G401 (cell line): Measurements from ENCODE around the gene OGG1. TPM values are rescaled to one million over a fixed set of nuclear protein-coding genes. Genes with fewer than 3 reads are reported as not detected.
"Not testable (repeated sequence)": the region's sequence is repeated elsewhere in the genome, so short reads cannot be mapped to it uniquely, and the experiment has no call there.

Source experiments
- DNase-seq: peaks from one replicate; pipeline ENCODE4 v3.0.0-alpha.2; 2015; ENCODE audit warnings: low spot score
- in situ Hi-C: cut with HindIII; loops from 2 replicates; pipeline ENCODE4 v1.10.0; 2016; ENCODE audit warnings: low sequenced_read_pairs, mixed read lengths
- total RNA-seq: library from RNA; depleted of rRNA; stranded (reverse); fragments of >200 nt; shearing (Covaris generic); gene quantifications from 2 replicates; pipeline ENCODE4 v1.2.3, GENCODE V29; 2014

OGG1 gene
- total RNA-seq, 1 experiment from 2014 or later, result 35.3 TPM

- in situ Hi-C loops, result no loop called here
These were observed 4.9 kb downstream of the OGG1 start for GRCh38 chr3:9754678-9755077.

GRCh38 chr3:9757427-9757826 is 7.7 kb downstream of the OGG1 start:
- in situ Hi-C loops, result no loop called here
- no peak for DNase-seq

More at GRCh38 chr3:9754678-9755077, 4.9 kb downstream of the OGG1 start:
- DNase-seq, result no peak

- in situ Hi-C loops, result no loop called here
These were observed 11.2 kb downstream of the OGG1 start for GRCh38 chr3:9760779-9761505.

GRCh38 chr3:9761919-9762318 is 12.2 kb downstream of the OGG1 start:
- in situ Hi-C loops, result no loop called here
- no peak for DNase-seq

More at GRCh38 chr3:9760779-9761505, 11.2 kb downstream of the OGG1 start:
- no peak for DNase-seq

- DNase-seq, result no peak
- in situ Hi-C loops, result no loop called here
These were observed 13.1 kb downstream of the OGG1 start for GRCh38 chr3:9762871-9763270.

- no peak for DNase-seq
- in situ Hi-C loops, result no loop called here
These were observed 16.1 kb downstream of the OGG1 start for GRCh38 chr3:9765865-9766264.

- in situ Hi-C loops, result no loop called here
- no peak for DNase-seq
These were observed 17.7 kb downstream of the OGG1 start for GRCh38 chr3:9767418-9767817.

- no peak for DNase-seq
- in situ Hi-C loops, result no loop called here
These were observed 18.5 kb downstream of the OGG1 start for GRCh38 chr3:9768141-9768775.

GRCh38 chr3:9769012-9769411 is 19.3 kb downstream of the OGG1 start:
- in situ Hi-C loops, result no loop called here
- DNase-seq, result peak; percentile 34

GRCh38 chr3:9769426-9770275 is 19.9 kb downstream of the OGG1 start, which contains the start of gene CAMK1:
TSS of gene CAMK1 (minus strand) at chr3:9769947. CDS start at chr3:9767749, 2,198 bp downstream.
- in situ Hi-C loops, result no loop called here
- DNase-seq, result peak; percentile 76

GRCh38 chr3:9770276-9770812 is 20.6 kb downstream of the OGG1 start:
- peak; percentile 59 for DNase-seq

GRCh38 chr3:9771007-9771406 is 21.3 kb downstream of the OGG1 start:
- in situ Hi-C loops, result not testable (repeated sequence)

More at GRCh38 chr3:9770276-9770812, 20.6 kb downstream of the OGG1 start:
- in situ Hi-C loops, result no loop called here

GRCh38 chr3:9776896-9777693 is 27.3 kb downstream of the OGG1 start:
- DNase-seq, result no peak
- in situ Hi-C loops, result no loop called here

More at GRCh38 chr3:9771007-9771406, 21.3 kb downstream of the OGG1 start:
- not testable (repeated sequence) for DNase-seq

- in situ Hi-C loops, result no loop called here
- no peak for DNase-seq
These were observed 27.9 kb downstream of the OGG1 start for GRCh38 chr3:9777694-9778021.

GRCh38 chr3:9778143-9779074 is 28.7 kb downstream of the OGG1 start:
- in situ Hi-C loops, result no loop called here
- no peak for DNase-seq

GRCh38 chr3:9779075-9779593 is 29.4 kb downstream of the OGG1 start:
- in situ Hi-C loops, result no loop called here

GRCh38 chr3:9779721-9780457 is 30.1 kb downstream of the OGG1 start:
- DNase-seq, result no peak
- in situ Hi-C loops, result no loop called here

More at GRCh38 chr3:9779075-9779593, 29.4 kb downstream of the OGG1 start:
- DNase-seq, result no peak
